Stimulated activated naive CD8-positive, alpha-beta T cell treated with anti-CD3 and anti-CD28 coated beads, Interleukin-15, Interleukin-2, amounts not matched to agents 100 ng/mL and 50 ng/mL, for 24 hours (primary cell): ENCODE results near the gene ZBTB21.

Experiments
- H3K27ac Mint-ChIP-seq: one replicate; pipeline ENCODE4 v1.8.0; 2021; ENCODE audit warnings: mild to moderate bottlenecking, mixed read lengths
- H3K27me3 Mint-ChIP-seq: one replicate; pipeline ENCODE4 v1.8.0; 2021; ENCODE audit warnings: mixed read lengths
- H3K36me3 Mint-ChIP-seq: one replicate; pipeline ENCODE4 v1.8.0; 2021; ENCODE audit warnings: low read depth, mixed read lengths
- H3K4me1 Mint-ChIP-seq: one replicate; pipeline ENCODE4 v1.8.0; 2021; ENCODE audit warnings: low read depth, mixed read lengths
- H3K4me3 Mint-ChIP-seq: one replicate; pipeline ENCODE4 v1.8.0; 2021; ENCODE audit warnings: mild to moderate bottlenecking, mixed read lengths
- H3K9me3 Mint-ChIP-seq: one replicate; pipeline ENCODE4 v1.8.0; 2021; ENCODE audit warnings: mixed read lengths

ZBTB21 gene

DNA sequence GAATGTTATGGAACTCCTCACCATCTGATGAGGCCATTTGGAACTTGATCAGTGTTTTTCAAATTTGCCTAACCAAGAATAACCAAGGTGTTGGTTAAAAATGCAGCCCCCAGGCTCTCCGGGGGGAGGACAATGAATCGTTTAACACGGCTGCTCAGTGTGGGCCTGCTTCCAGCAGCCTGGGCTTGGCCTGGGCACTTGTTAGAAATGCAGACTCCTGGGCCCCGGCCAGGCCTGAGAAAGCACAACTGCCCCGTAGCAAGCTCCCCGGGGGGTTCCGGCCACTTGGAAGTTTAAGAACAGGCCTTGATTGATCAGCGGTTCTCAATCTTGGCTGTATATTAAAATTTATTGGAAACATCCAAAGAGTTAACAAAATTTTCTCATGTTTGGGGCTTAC lies 33.5 kb downstream of the ZBTB21 start:
- H3K27me3 Mint-ChIP-seq = no peaks in the 10 kb centered on the region
- no peaks in the 10 kb centered on the region for H3K36me3 Mint-ChIP-seq
- H3K9me3 Mint-ChIP-seq = peaks cover 7% of the 10 kb centered on the region
- peaks cover 6% of the 10 kb centered on the region for H3K4me1 Mint-ChIP-seq
- no peak overlapping the region for H3K4me3 Mint-ChIP-seq
- H3K27ac Mint-ChIP-seq = no peak overlapping the region

DNA sequence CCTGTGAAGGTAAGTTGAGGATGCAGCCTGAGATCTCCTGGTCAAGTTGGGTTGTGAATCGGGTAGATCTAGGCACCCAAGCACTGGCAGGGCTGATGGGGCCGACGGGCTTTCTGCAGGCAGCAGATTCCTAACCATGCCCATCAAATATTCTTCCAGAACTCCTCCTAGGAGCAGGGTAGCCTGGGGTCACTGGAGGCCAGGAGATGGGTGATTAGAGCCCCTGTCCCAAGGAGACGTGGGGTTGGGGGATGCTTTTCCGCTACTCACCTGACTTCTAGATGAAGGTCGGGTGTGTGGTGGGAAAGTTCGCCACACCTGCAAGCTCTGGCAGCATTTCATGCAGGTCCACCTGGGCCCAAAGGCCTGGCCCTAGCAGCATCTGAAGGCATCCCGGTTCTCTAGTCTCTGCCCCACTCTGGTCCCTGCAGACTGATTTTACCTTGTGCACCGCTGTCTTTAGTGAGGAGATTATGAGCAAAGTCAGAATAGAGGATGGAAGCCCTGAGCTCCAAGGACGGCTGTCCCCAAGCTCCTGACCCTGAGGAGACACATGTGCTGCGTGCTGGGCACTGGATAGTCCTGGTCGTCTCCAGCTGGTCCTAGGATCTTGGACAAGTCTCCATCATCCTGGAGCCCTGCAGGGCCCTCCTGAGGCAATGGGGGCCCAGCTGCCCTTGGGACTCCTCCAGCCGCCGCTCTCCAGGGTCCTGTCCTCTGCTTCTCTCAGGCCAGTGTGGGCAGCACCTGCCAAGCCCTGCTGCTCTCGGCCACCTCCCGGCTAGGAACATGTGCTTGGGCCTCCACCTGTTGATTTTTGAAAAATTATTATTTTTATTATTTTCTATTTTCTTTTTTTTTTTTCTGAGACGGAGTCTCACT lies 34.5 kb downstream of the ZBTB21 start:
- Mint-ChIP-seq H3K36me3 (no peaks in the 10 kb centered on the region), H3K4me3 (no peak overlapping the region), H3K27ac (no peak overlapping the region), H3K9me3 (peaks cover 7% of the 10 kb centered on the region), H3K27me3 (no peaks in the 10 kb centered on the region), H3K4me1 (peaks cover 6% of the 10 kb centered on the region)

DNA sequence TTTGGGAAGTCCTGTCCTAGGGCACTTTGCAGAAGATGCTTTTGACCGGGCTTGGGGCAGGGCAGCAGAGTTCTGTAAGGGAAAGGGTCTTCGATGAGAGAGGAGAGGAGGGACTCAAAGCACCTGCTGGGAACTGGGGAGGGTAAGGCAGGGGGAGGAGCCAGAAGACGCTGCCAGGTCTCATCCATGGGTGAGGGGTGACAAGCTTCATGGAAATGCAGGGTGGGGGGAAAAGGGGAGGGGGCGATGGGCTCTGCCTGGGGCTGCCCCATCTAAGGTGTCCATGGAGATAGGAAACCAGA lies 35.5 kb downstream of the ZBTB21 start:
- no peaks in the 10 kb centered on the region for H3K36me3 Mint-ChIP-seq
- no peak overlapping the region for H3K27ac Mint-ChIP-seq
- H3K9me3 Mint-ChIP-seq = peaks cover 7% of the 10 kb centered on the region
- H3K27me3 Mint-ChIP-seq = no peaks in the 10 kb centered on the region
- peaks cover 6% of the 10 kb centered on the region for H3K4me1 Mint-ChIP-seq
- no peak overlapping the region for H3K4me3 Mint-ChIP-seq

DNA sequence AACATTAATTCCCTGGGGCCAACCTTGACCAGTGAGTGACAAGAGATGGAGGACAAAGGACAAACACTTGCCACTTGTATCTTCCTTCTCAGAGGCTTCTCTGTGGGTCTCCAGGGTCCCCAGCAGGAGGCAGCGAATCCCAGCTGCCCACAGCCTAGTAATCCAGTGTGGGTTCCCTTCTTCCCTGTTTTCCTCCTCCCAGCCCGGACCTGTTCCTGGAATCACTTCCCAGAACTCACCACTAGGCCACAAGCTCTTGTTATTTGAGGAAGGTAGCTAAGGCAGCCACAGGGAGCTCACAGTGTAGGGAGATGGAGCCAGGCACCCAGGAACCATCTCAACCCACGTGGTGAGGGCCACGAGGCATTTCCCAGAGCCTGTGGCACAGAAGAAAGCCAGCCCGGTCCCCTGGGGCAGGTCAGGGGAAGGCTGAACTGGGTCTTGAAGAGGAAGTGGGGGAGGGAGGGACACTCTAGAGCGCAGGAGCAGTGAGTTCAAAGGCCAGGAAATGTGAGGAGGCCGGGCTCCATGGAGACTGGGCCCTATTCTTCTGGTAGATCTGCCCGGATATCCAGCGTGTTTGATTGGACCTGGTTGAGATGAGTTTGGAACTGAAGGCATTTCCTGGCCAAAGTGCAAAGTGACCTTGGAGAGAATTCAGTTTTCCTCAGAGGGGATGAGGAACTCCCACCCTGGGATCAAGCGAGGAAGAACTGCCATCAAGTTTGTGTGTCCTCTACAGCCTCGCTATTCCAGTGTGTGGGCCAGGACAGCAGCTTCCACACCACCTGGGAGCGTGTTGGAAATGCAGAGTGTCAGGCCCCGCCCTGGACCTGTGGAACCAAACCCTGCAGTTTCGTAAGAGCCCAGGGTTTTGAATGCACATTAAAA lies 36.1 kb downstream of the ZBTB21 start:
- no peaks in the 10 kb centered on the region for H3K36me3 Mint-ChIP-seq
- H3K27me3 Mint-ChIP-seq = no peaks in the 10 kb centered on the region
- H3K27ac Mint-ChIP-seq = peak overlapping the region; percentile 36
- no peak overlapping the region for H3K4me3 Mint-ChIP-seq
- peaks cover 6% of the 10 kb centered on the region for H3K4me1 Mint-ChIP-seq
- H3K9me3 Mint-ChIP-seq = peaks cover under 1% of the 10 kb centered on the region

DNA sequence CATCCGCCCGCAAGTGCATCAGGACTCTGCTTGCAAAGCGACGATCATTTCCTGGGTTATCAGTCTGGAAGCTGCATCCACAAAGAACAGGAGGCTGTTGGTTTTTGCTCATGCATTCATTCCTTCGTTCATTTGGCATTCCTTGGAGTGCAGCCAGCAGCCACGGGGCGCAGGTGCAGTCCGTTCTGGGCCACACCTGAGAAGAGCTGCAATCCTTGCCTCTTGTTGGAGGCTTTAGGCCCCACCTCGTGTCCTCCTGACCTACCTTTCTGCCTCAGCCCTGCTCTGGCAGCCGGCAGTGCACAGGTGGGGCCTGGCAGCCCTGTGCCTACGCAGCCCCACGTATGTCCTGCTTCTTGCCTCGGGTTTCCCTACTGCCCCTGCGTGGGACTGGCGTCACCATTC lies 36.7 kb downstream of the ZBTB21 start:
- Mint-ChIP-seq H3K27ac (no peak overlapping the region), H3K27me3 (no peaks in the 10 kb centered on the region)

DNA sequence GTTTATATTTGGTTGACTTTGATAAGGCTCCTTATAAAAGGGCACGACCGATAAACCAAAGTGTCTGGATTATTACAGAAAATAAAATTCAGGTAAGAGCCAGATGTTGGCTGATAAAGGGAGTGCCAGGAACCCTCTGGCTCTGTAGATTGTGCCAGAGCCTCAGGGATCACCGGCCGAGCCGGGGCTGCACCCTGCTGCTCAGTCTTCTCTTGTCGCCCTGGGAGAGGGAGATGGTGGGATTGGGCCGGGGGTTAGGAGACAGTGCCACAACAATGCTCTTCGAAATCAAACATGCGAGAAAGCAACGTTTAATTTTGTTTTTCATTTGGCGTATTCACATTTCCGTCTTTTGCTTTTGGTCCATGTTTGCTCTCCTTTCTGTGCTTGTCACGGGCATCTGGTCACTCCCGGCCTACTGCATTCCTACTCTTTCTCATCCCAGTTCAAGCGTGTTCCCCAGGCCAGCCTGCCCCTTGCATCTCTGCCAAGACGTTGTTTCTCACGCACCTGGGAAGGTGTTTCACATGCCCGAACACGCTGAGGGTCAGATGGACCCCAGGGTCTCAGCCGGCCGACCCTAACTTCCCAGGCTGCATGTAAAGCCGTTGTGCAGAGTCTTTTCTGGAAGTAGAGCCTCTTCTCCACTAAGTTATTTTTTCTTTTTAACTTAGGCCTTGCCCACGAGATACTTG lies 37.5 kb downstream of the ZBTB21 start:
- H3K4me1 Mint-ChIP-seq = peaks cover 6% of the 10 kb centered on the region
- H3K4me3 Mint-ChIP-seq = no peak overlapping the region
- H3K27ac Mint-ChIP-seq = no peak overlapping the region
- no peaks in the 10 kb centered on the region for H3K9me3 Mint-ChIP-seq
- no peaks in the 10 kb centered on the region for H3K27me3 Mint-ChIP-seq
- no peaks in the 10 kb centered on the region for H3K36me3 Mint-ChIP-seq

More for the DNA sequence above, 36.7 kb downstream of the ZBTB21 start:
- Mint-ChIP-seq H3K9me3 (no peaks in the 10 kb centered on the region), H3K4me3 (no peak overlapping the region), H3K36me3 (no peaks in the 10 kb centered on the region), H3K4me1 (peaks cover 6% of the 10 kb centered on the region)

DNA sequence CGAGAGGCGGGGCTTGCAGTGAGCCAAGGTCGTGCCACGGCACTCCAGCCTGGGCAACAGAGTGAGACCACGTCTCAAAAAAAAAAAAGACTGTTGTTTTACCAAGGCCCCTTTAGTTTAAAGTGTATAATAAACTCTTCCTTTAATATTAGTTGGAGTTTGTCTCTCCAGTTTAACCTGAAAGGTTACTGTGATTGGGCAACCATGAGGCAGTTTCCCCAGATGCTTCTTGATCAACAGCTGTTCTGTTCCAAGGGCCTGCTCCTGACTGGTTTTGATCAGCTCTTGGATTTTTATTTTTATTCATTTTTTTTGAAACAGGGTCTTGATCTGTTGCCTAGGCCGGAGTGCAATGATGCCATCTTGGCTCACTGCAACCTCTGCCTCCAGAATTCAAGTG lies 38.3 kb downstream of the ZBTB21 start:
- Mint-ChIP-seq H3K4me3 (no peak overlapping the region), H3K4me1 (peaks cover 6% of the 10 kb centered on the region), H3K36me3 (no peaks in the 10 kb centered on the region), H3K27me3 (no peaks in the 10 kb centered on the region), H3K9me3 (no peaks in the 10 kb centered on the region), H3K27ac (no peak overlapping the region)

DNA sequence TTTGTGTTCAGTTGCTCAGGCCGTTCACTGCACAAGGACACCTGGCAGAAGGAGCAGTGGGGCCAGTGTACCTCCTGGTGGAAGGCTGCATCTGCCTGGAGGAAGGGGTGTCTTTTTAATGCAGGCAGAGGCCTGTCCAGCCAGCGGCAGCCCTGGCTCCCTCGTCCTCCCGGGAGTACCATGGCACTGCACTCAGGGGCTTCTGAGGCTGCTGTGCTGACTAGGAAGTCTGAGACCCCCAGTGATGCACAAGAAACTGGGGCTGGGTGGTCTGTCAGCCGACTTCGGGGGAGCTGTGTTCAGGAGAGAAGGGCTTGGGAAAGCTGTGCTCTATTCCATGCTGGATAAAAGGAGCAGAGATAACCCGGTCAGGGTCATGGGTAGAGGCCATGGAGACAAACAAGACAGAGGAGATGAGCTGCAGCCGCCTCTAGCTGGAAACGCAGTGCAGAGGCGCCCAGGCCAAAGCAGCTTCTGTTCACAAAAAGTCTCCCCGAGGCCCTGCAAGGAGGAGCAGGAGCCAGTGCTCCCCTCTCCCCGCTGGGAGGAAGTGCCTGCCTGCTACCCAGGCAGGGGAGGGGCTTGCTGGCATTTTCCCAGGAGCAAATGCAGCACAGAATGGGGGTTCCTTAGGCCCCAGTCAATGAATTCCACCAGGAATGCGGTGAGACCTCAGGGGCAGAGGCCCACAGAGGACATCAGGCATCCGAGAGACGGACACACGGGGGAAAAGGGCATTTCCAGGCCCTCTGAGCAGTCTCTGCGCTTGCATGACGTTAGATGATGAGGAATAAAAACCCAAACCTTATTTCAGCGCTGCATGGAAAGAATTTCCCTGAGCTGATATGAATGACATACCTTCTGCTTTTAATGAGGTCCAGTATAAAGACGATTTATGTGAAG lies 39.2 kb downstream of the ZBTB21 start:
- H3K4me3 Mint-ChIP-seq = no peak overlapping the region
- H3K36me3 Mint-ChIP-seq = no peaks in the 10 kb centered on the region
- no peak overlapping the region for H3K27ac Mint-ChIP-seq
- no peaks in the 10 kb centered on the region for H3K9me3 Mint-ChIP-seq
- H3K27me3 Mint-ChIP-seq = no peaks in the 10 kb centered on the region
- H3K4me1 Mint-ChIP-seq = peaks cover 6% of the 10 kb centered on the region

DNA sequence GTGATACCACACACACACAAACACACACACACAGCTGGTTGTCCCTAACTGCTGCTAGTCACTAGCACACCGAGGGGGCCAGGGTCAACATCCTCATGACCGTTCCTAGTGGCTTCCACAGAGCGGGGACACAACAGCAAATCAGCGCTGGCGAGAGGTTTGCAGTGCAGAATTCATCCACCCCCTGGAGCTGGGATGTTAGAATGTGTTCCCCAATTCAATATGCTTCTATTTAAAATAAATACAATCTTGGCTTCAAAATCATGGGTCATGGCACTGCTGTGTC lies 40.1 kb downstream of the ZBTB21 start:
- no peak overlapping the region for H3K27ac Mint-ChIP-seq
- H3K4me3 Mint-ChIP-seq = no peak overlapping the region
- H3K36me3 Mint-ChIP-seq = no peaks in the 10 kb centered on the region
- H3K27me3 Mint-ChIP-seq = no peaks in the 10 kb centered on the region
- H3K9me3 Mint-ChIP-seq = no peaks in the 10 kb centered on the region
- peaks cover 6% of the 10 kb centered on the region for H3K4me1 Mint-ChIP-seq

DNA sequence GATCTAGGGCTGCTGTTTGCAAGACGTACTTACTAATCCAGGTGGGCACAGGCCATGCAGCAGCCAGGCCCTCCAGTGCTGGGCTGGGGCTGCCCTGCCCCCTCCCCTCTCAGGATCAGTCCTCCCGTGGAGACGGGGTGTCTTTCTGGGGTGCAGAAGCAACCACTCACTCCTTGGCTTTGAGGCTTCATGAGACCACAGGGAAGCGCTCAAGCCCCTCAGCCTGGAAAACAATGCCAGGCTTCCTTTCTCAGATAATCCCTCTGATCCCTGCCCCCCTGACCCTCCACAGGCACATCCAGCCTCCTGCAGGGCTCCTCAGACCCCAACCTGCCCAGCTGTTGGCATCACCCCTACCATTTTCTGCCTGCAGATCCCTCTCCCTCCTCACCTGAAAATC lies 42.5 kb downstream of the ZBTB21 start:
- H3K36me3 Mint-ChIP-seq = no peaks in the 10 kb centered on the region
- H3K27me3 Mint-ChIP-seq = no peaks in the 10 kb centered on the region
- no peak overlapping the region for H3K27ac Mint-ChIP-seq
- no peak overlapping the region for H3K4me3 Mint-ChIP-seq
- no peaks in the 10 kb centered on the region for H3K9me3 Mint-ChIP-seq
- H3K4me1 Mint-ChIP-seq = no peaks in the 10 kb centered on the region

DNA sequence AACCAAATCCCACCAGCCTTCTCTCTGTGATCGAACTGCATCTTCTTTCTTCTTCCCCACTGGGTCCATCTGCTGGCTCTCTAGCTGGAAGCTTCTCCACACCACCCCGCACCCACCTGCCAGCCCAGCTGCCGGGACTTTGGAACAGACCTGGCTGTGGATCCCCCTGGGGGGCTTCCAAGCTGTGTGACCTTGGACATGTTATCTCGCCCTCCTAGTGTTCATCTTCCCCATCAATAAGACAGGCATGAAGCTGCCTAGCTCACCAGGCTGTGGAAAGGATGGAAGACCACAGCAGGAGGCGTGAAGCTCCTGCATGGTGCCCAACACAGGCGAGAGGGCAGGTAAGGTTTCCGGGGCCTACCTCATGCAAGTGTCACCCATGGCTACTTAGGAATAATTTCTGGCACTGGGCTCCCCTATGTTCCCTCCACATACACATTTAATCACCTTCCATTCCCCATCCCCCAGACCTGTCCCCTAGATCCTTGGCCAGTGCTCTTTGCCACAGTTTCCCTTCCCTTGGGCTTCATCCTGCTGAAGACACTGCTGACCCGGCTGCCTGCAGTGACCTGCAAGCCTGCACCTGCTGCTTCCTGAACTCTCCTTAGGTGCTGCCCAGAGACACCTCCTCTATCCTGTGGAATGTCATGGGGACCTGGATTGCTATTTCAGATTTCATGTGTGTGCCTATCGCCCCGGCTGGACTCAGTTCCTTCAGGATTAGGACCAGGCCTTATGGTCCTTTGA lies 43.1 kb downstream of the ZBTB21 start:
- H3K4me1 Mint-ChIP-seq = peaks cover 4% of the 10 kb centered on the region
- no peak overlapping the region for H3K4me3 Mint-ChIP-seq
- no peaks in the 10 kb centered on the region for H3K9me3 Mint-ChIP-seq
- H3K36me3 Mint-ChIP-seq = no peaks in the 10 kb centered on the region
- no peaks in the 10 kb centered on the region for H3K27me3 Mint-ChIP-seq
- H3K27ac Mint-ChIP-seq = peak overlapping the region; percentile 7

DNA sequence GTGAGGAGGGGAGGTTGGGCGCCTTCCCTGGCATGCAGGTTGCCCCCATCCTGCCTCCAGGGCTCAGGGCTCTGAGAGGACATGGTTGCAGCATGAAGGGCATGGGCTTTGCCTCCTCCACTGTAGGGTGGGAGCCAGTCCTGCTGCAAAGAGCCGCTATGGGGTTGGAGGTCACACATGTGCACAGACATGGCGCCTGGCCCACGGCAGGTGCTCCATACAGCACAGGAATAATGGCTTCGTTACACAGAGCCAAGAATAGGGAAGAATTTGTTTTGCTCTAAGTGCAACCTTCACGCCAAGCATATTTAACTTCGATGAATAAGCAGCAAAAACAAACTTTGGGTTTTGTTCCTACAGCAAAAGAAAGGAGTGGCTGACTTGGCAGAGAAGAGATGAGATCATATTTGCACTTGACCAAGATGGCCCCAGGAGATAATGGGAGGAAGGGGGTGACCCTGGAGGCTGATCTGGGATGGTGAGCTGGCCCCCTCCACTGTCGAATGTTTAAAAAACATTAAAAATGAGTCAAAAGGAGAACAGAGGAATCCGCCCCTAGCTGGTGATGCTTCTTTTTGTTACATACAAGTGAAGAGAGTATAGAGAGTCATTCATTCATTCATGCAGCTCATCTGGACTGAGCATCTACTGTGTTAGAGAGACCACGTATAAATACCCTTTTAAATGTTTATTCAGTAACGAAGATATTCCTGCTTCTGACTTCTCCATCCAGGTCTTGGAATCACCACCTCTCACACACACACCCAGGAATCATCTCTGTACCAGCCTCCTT lies 43.9 kb downstream of the ZBTB21 start:
- H3K4me1 Mint-ChIP-seq = peaks cover 7% of the 10 kb centered on the region
- no peaks in the 10 kb centered on the region for H3K27me3 Mint-ChIP-seq
- peak overlapping the region; percentile 7 for H3K27ac Mint-ChIP-seq

DNA sequence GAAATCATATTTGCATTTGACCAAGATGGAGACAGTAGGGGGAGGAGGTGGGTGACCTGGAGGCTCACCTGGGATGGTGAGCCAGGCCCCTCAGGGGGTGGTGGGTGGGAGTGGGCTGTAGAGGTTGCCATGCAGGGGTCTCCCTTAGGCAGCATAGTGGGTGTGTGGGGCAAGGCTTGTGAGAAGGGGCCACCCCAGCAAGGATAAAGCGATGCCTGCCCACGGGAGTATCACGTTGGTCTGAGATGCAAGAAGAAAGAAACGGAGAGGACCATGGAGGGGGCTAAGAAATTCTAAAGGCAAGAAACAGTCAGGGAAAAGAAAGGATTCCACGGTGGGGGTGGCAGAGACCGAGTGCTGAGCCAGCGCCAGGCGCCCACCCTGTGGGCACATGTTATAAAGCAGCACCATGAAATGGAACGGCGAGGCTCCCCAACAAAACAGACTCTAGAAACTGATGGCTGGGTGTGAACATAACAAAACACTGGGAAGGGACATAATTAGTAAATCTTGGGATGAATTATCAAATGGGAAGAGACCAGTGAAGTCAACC lies 44.6 kb downstream of the ZBTB21 start:
- Mint-ChIP-seq H3K27ac (no peak overlapping the region), H3K36me3 (no peaks in the 10 kb centered on the region), H3K4me3 (no peak overlapping the region), H3K9me3 (no peaks in the 10 kb centered on the region), H3K4me1 (peaks cover 7% of the 10 kb centered on the region), H3K27me3 (no peaks in the 10 kb centered on the region)

More for the DNA sequence above, 43.9 kb downstream of the ZBTB21 start:
- Mint-ChIP-seq H3K9me3 (no peaks in the 10 kb centered on the region), H3K4me3 (no peak overlapping the region), H3K36me3 (no peaks in the 10 kb centered on the region)
